RPMI7951 (cell line): ENCODE data around the gene MBOAT1. TPM values are rescaled to one million over a fixed set of nuclear protein-coding genes. Genes with fewer than 3 reads are reported as not detected.
"Not testable (repeated sequence)": the region's sequence is repeated elsewhere in the genome, so short reads cannot be mapped to it uniquely, and the experiment has no call there.

Source experiments
- DNase-seq: peaks from one replicate; pipeline ENCODE4 v3.0.0-alpha.2; 2012; ENCODE audit warnings: low read depth
- total RNA-seq: library from RNA; depleted of rRNA; stranded (reverse); fragments of >200 nt; shearing (Covaris generic); gene quantifications from 2 replicates; pipeline ENCODE4 v1.2.3, GENCODE V29; 2014; rRNA removed

MBOAT1 gene, protein sequence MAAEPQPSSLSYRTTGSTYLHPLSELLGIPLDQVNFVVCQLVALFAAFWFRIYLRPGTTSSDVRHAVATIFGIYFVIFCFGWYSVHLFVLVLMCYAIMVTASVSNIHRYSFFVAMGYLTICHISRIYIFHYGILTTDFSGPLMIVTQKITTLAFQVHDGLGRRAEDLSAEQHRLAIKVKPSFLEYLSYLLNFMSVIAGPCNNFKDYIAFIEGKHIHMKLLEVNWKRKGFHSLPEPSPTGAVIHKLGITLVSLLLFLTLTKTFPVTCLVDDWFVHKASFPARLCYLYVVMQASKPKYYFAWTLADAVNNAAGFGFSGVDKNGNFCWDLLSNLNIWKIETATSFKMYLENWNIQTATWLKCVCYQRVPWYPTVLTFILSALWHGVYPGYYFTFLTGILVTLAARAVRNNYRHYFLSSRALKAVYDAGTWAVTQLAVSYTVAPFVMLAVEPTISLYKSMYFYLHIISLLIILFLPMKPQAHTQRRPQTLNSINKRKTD
- total RNA-seq = 18.3 and 20.5 TPM in 2 replicates

- DNase-seq = peak; percentile 94
Measured at GRCh38 chr6:20212392-20213111, at the start of gene MBOAT1. MBOAT1 (minus strand) TSS chr6:20212469; CDS start chr6:20212234, 235 bp downstream.

GRCh38 chr6:20261685-20262084 lies 49.4 kb upstream of the MBOAT1 start:
- DNase-seq = no peak

GRCh38 chr6:20260360-20260759 lies 48.1 kb upstream of the MBOAT1 start:
- no peak for DNase-seq

DNA sequence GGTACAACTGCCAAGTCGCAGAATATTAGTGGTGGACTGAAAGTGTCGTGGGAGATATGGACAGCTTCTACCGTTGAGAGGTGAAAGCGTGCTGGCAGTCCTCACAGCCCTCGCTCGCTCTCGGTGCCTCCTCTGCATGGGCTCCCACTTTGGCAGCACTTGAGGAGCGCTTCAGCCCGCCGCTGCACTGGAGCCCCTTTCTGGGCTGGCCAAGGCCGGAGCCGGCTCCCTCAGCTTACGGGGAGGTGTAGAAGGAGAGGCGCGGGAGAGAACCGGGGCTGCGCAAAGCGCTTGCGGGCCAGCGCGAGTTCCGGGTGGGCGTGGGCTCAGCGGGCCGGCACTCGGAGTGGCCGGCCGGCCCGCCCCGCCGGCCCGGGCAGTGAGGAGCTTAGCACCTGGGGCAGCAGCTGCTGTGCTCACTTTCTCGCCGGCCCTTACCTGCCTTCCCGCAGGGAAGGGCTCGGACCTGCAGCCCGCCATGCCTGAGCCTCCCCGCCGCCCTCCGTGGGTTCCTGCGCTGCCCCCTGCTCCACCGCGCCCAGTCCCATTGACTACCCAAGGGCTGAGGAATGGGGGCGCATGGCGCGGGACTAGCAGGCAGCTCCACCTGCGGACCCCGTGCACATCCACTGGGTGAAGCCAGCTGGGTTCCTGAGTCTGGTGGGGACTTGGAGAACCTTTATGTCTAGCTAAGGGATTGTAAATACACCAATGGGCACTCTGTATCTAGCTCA lies 47.2 kb upstream of the MBOAT1 start:
- no peak for DNase-seq

DNA sequence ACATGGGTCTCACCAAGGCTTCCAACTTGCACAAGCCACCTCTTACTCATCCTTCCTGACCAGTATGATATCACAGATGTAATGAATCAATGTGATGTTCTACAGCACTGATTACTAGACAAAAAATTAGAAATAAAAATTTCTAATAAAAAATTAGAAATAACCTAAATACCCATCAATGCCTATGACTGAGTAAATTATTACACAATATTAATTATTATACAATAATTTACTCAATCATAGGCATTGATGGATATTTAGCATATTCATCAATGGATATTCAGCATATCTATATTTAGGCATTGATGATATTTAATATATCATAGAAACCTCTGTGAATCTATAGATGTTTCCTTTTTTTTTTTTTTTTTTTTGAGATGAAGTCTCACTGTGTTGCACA lies 43.2 kb upstream of the MBOAT1 start:
- DNase-seq = no peak

DNA sequence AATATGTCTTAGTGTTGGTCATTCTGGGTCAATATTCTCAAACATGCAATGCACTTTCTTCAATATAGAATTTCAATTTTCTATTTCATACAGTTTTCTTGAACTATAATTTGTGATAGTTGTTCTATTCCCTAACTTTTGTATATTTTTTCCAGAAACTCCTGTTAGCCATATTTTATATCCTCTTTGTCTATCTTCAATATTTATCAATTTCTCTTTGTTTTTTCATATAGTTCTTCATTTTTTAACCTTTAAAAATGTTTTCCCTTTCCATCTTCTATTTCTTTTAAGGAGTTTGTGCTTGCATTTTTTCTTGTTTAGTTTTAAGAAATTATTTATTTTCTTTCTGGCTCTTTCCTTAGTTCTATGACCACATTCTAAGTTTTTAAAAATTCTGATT lies 42.0 kb upstream of the MBOAT1 start:
- no peak for DNase-seq

DNA sequence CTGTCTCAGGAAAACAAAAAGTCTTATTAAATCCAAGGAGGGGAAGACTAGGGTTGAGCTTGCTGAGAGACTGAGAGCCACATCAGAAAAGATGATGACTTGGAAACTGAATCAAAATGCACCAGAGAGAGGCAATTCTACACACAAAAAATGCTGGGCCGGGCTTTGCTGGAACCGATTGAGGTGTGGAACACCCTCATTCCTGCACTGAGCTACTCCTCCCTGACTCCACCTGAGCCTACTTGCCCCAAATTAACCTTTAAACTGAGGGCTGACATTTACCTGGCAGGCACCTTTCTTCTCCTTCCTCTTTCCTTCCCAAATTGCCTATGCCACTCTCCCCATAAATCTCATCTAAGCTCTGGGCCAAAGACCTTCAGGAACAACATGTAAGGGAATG lies 40.8 kb upstream of the MBOAT1 start:
- DNase-seq = no peak

DNA sequence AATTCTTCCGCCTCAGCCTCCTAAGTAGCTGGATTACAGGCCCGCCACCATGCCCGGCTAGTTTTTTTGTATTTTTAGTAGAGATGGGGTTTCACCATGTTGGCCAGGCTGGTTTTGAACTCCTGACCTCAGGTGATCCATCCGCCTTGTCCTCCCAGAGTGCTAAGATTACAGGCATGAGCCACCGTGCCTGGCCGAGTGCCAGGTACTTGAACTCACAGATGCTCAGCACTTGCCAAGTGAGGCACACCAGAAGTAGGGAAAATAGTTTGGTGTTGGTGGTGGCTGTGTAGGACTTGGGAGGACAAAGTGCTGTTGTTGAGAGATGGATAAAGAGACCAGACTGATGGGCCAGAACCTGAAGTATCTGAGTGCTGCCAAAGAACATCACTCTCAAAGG lies 40.0 kb upstream of the MBOAT1 start:
- DNase-seq = no peak

GRCh38 chr6:20251525-20251924 lies 39.3 kb upstream of the MBOAT1 start:
- DNase-seq = no peak

- DNase-seq = no peak
Measured at GRCh38 chr6:20246125-20246524, 33.9 kb upstream of the MBOAT1 start.

GRCh38 chr6:20244807-20245681 lies 32.8 kb upstream of the MBOAT1 start:
- DNase-seq = not testable (repeated sequence)

DNA sequence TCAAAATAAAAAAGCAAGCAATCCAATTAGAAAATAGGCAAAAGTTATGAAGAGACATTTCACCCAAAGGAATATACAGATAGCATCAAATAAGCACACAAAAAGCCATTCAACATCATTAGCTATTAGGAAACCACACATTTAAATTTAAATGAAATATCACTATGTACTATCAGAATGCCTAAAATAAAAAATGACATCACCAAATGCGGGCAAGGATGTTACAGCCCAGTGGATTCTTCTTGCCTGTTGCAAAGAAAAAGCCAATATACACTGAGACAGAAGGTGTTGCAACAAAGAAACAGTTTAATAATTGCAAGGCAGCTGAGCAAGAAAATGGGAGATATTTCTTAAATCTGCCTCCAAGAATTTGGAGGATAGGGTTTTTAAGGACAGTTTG lies 31.0 kb upstream of the MBOAT1 start:
- no peak for DNase-seq

GRCh38 chr6:20242397-20242796 lies 30.1 kb upstream of the MBOAT1 start:
- no peak for DNase-seq

DNA sequence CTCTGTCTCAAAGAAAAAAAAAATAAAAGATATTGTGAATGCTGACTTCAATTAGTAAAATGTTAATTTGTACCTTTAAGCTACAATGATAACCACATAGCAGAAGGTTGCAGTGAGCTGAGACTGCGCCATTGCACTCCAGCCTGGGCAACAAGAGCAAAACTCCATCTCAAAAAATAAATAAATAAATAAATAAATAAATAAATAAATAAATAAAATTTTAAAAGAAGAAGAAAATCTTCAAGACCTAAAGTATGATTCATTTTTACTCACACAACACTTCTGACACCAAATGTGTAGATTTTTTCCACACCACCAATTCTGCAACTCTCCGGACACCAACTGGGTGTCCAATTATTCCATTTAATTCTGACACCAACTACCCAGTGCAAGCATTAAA lies 28.8 kb upstream of the MBOAT1 start:
- no peak for DNase-seq

GRCh38 chr6:20238688-20239587 lies 26.7 kb upstream of the MBOAT1 start:
- DNase-seq = no peak

- no peak for DNase-seq
Measured at GRCh38 chr6:20237677-20238460, 25.6 kb upstream of the MBOAT1 start.

DNA sequence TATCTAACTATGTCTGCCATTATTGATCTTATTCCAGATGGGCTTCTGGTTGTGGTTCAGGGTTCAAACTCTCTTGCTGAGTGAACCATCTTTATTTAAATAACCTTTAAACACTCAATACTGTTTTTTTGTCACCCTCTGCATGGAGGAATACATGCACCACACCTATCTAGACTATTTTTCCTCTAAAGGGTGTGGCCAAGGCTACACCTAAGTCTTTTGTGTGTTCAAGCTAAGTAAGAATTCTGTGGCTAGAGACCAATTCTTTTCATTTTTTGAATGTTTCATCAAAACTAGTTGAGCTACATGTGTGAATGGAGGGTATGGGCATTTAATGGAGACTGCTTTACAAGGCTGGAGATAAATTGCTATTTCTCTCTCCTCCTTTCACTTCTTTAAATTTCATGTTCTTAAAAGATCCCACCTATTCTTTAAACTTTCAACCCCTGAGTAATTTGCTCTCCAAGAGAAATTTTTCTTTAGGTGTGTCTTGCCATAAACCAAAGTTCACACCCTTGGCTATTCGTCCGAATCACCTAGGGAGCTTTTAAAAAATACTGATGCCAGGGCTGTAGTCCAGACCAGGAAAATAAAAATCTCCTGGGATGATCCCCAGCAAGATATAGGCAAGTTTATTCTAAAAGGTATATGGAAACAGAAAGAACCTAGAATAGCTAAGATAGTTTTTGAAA lies 24.8 kb upstream of the MBOAT1 start:
- DNase-seq = no peak

DNA sequence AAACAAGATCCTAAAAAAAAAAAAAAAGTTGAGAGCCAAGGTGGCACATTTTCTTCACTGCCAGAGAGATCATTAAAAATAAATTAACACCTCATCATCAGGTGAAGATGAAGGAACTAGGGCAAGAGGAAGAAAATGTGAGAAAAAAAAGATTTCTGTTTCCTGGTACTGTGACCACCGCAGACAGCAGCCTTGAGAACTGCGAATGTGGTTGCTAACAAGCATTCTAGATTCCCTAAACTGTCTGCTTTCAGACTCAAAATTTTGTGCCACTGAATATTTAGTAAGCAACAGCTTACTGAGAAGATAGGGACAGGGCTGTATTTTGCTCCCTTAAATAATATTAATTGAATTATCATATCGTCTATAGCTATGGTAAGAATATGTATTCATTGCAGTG lies 24.1 kb upstream of the MBOAT1 start:
- no peak for DNase-seq

- no peak for DNase-seq
Measured at GRCh38 chr6:20235041-20235440, 22.8 kb upstream of the MBOAT1 start.
